NCI-H748 treated with DMSO at 0.1 percent for 48 hours (cell line): ENCODE data around the gene FRMD4B.
"Not testable (repeated sequence)": the region's sequence is repeated elsewhere in the genome, so short reads cannot be mapped to it uniquely, and the experiment has no call there.

Source experiments
- DNase-seq: peaks from one replicate; lab custom pipeline; 2025; lab: John Stamatoyannopoulos, UW

FRMD4B gene

DNA sequence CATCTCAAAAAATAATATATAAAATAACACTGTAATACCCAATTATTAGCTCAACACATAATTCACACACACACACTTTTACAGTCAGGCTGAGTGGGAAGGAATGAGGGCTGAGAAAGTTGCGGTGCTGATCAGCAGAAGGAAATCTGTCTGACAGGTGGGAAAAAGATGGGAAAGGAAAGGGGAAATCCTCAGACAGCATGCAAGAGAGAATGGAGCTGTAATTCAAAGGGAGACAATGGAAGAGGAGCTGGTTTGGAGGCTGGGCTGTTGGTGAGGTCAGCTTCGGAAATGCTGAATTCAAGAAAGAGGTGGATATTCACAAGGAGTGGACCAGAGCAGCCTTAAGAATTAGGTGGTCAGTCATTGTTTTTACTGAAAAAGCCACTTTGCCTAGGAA is 141.8 kb downstream of the FRMD4B start:
- DNase-seq = no peak

DNA sequence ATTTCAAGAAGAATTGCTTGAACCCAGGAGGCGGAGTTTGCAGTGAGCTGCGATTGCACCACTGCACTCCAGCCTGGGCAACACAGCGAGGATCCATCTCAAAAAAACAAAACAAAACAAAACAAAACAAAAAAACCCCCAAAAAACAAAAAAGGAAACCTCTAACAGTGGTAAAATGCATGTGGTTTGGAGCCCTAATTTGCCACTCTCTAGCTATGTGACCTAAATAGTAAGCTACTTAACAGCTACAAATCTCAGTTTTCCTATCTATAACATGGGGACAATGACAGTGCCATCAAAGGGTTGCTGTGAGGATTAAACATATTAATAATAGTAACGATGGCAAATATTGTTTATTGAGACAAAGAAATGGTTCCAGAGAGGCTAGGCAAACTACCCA is 144.1 kb downstream of the FRMD4B start:
- no peak for DNase-seq

DNA sequence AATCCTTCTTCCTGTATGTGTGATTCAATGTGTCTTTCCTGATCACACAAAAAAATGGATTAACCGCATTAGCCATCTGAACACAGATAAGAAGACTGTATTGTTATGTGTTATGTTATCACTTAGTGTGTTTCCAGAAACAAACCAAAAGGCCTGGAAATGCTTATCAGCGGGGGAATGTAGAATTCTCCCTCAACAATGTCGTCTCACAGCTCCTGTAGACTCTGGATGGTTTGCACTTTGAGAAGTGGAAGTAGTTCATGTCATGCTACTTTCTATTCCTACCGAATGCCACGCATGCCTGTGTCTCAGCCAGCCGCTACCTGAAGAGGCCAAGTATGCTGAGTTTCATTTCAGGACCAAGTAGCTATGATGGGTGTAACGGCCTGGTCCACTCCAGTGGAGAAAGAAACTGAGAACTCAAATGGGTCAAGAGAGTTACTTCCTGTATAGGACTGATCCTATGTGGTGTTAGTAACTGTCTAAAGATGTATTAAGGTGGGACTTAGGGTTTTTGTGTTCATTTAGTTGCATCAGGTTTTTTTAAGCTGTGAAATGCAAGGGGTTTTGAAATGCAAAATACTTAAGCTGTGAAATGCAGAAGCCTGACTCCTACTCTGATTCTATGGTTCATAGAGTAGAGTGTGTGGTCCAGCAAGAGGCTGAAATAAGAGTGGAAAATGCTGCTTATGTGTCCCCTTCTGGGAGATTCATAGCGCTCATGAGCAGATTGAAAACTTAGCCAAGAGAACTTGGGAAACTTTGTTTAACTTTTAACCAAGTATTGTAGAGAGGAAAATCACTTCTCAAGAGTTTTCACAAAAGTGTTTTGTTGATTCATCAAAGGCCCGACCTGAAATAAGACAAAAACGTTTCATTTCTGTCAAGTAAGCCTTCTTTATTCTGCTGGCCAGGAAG is 145.0 kb downstream of the FRMD4B start:
- DNase-seq = no peak

DNA sequence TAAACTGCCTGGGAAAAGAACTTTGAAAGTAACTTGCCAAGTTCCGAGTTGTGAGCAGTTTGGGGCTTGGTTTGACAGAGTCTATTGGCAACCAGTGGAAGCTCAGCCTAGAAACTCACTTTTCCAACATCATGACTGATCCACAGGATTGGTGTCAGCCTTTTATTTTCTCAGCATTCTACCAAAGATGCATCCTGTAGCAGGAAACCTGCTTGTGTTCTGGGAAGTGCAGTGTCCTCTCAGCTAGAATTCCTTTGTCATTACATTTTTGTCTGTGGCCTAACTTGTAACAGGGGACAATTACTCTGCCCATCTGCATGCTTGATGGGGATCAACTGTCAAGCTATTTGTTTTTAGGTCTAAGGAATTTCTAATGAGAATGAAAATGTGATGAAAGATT is 146.8 kb downstream of the FRMD4B start:
- DNase-seq = no peak

DNA sequence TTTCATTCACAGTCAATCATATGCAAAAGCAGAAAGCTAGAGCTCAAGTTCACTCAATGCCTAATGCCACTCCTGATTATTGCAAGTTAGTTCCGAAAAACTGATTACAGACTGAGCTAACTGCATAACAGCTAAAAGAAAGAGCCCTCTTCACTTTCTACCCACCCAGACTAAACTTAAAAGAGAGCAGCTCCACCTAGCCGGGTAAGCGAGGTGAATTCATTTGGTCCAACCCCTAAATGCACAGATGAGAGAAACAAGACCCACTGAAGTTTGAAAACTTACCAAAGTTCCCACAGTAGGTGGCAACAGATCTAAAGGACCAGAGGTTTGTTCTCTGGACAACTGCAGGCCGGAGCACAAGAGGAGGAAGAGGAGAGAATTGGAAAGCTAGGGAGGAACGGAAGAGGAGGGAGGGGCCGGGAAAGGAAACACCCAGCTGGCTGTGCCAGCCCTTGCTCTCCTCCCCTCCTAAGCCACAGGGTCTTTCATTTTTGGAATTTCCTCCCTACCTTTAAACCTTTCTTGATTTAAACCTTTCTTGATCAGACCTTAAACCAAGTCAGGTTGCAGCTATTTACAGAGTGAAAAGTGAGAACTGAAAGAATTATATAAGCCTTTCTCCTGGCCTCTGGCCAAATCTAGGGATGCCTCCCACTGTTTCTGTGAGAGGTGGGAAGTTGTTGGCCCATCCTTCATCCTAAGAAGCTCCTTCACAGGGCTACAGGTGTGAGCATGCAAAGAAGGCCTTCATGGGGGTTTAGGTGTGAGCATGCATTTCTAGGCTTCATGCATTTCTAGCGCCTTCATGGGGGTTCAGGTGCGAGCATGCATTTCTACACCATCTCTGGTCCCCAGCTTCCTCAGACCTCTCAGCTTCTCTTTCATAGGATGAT is 148.8 kb downstream of the FRMD4B start:
- DNase-seq = no peak

DNA sequence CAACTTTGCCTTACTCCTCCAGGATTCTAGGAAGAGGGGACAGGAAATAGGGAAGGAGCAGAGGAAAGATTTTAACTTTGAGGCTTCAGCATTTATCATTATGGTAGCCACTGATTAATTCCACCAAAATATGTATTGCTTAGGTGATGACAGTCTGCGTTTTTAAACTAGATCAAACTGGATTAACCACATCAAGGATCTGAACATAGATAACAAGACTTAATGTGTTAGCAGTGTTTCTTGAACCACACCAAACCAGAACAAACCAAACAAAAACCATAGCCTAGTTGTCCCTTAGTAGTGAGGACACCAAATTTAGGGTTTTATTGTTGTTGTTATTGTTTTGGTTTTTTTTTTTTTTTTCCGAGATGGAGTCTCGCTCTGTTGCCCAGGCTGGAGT is 150.0 kb downstream of the FRMD4B start:
- DNase-seq = no peak

DNA sequence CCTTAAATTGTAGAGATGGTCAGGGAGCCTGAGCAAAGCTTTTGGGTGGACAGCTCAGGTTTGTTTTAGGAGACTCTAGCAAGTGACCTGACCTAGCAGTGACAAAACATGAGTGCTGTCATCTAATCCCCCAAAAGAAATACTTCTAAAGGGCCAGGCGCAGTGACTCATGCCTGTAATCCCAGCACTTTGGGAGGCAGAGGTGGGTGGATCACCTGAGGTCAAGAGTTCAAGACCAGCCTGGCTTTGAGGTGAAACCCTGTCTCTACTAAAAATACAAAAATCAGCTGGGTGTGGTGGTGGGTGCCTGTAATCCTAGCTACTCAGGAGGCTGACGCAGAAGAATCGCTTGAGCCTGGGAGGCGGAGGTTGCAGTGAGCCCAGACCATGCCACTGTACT is 150.7 kb downstream of the FRMD4B start:
- not testable (repeated sequence) for DNase-seq

DNA sequence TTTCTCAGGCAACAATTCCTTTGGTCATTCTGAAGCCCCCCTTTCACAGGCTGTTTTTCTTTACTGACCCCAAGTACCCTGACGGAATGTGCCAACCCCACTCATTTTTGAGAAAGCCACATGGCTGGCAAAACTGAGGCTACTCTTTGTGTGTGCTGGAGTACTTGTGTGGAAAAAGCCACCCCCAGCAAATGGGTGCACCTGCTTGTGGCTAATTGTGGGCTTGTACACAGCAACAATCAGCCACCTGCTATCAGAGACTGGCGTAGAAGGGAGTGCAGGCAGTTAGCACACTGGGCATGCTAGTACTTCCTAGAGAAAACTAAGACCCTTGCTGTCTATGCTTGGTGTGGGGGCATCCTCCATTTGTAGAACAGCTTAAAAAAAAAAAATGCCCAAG is 153.4 kb downstream of the FRMD4B start:
- no peak for DNase-seq

DNA sequence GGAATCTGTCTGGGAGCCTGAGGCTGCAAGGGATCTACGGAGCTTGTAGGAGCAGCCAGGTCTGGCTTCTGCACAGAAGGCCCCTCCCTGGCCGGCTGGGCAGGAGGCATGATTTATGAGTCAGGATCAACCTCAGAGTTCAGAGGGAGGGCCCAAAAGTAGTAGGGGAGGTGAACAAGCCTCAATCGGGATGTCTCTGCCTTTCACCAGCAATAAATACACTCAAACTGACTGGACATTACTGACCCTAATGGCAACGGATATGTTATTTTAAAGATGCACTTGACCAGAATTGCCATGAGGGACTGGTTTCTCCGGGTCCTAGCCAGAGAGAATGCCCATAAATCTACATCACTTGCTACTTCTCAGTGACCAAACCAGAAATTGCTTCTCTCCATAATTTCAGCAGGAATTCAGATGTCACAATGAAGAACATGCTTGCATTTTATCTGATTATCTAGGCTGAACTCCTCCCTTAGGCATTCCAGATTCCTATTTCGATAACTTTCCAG is 153.9 kb downstream of the FRMD4B start:
- no peak for DNase-seq

DNA sequence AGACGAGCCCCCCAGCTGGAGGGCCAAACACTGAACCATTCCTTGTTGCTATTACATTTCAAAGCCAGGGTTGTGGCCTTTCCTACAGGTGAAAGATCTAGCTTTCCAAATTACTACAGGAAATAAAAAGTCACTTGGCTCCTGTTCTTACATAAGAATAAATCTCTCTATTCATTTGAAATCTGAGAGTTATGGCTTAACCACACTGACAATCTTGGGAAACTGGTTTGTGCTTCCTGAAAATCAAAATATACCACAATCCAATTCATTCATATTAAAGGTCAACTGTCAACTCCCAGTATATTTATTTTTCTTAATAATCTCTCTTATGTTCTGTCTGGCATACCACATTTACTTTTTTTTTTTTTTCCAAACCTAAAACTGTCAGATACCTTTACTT is 159.8 kb downstream of the FRMD4B start:
- no peak for DNase-seq

DNA sequence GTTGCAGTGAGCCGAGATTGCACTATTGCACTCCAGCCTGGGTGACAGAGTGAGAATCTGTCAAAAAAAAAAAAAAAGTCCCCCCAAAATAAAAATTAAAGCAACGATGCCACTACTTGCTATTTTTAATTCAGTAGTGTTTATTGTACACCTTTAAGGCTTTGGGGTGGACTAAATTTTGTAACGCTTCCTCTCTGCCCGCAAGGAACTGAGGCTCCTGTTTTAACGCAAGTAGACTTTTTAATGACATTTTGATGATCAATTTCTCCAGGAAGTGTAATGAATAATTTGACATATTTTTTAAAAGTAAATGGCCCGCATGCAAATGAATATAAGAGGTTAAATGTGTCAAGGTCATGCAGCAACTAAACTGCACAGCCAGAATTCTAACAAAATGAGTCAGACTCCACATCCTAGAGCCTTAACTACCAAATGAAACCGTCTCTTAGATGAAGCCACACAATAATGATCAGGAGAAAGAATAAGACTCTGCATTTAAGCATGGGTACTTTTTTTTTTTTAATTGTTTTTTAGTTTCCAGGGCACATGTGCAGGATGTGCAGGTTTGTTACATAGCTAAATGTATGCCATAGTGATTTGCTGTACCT is 166.7 kb downstream of the FRMD4B start:
- no peak for DNase-seq

DNA sequence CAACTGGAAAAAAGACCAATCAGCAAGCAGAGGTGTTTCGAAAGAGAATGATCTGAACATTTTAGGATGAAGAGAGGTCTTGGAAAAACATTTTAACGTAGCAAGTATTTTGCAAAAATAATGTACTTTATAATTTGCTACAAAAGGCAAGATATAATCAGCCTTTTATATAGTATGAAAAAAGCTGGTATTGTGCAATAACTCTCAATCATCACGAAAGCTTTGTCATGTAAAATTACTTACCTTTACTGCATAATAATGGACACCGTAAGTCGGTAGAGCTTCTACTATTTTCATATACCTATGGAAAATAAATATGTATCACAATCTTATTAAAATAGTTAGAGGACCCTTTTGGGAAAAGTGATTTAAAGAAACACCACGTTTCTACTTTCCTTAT is 167.8 kb downstream of the FRMD4B start:
- no peak for DNase-seq

DNA sequence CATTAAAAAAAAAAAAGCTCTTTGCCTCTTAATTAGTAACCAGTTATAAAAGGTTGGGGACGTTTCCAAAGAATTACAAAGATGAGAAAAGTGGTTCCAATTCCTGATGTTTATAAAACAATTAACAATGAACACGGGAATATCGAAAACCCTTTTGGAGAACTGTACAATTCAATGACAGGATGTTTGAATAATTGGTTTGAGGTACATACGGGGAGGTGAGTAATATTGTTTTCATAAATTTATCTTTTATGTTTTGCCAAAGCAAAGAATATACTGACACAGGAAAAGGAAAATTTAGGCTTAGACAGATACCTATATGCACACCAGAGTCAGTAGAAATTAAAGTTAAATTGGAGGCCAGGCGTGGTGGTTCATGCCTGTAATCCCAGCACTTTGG is 168.9 kb downstream of the FRMD4B start:
- DNase-seq = no peak

DNA sequence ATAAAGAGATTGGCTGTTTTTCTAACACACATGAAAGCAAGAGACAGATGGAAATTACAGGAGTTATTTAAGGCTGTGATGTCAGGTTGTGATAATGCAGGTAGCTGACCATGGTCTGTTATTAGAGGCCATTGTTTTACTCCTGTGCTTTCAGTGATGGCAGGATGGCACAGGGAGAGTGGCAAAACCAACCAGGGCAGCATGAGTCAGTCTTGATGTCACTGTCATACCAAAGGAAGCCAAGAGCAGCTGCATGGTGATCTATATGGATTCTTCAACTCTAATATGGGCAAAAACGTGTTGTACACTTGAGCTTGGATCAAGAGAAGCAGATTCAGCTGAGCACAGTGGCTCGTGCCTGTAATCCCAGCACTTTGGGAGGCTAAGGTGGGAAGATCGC is 171.6 kb downstream of the FRMD4B start:
- no peak for DNase-seq

DNA sequence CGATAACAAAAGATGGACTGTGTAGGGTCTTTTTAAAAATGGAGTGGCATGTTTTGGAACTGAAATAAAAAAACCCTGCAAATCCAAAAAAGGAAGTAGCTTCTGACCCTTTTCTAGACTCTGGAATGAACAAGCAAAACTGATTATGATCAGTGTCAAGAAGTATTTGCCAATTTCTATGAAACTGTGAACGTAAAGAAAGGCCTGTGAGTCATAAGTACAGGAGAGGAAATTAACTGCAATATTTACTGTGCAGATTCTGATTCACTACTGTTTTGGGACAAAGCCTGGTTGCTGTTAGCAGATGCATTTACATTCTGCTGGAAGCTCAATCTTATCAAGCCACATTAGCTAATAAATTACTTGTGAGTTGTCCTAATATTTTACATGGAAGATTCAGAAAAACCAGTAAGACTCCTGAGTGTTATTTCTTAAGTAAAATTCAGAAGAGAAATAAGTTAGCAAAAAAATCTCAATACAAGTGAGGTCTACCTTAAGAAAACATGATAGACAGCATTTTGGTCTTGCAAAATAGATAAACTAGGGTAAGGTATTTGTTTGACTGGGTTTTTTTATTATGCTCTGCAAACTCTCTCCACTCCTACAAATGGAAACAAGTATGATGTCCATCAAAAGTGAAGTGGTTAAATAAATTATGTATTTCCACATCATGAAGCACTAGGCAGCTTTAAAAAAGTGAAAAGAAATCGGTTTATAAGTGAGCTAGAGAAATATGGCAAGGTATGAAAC is 173.3 kb downstream of the FRMD4B start:
- no peak for DNase-seq

DNA sequence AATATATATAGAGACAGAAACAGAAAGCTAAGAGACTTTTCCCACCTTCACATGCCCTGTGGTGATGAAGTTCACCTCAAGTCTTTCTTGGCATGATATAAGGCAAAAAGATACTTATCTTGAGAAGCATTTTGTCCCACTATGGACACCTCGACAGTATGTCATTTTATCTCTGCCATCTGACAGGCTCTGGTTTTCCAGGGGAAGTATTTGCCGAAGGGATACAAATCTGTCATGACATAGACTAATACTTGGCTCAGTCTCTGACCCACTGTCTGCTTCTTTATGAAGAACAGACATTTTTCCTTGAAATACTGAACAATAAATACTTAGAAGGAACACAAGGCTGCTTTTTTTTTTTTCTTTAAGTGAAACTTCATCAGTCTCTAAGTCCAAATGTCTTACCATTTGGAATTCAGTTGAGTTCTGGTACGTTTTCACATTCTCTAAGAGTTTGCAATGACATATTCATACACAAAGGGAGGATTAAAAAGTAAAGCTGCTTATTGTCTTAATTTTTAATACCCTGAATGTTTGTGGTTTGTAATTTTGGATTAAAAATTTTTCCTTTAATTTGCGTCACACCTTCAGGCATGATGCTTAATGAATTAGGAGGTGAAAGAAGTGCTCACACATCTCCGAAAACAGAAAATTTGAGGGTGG is 175.7 kb downstream of the FRMD4B start:
- no peak for DNase-seq

DNA sequence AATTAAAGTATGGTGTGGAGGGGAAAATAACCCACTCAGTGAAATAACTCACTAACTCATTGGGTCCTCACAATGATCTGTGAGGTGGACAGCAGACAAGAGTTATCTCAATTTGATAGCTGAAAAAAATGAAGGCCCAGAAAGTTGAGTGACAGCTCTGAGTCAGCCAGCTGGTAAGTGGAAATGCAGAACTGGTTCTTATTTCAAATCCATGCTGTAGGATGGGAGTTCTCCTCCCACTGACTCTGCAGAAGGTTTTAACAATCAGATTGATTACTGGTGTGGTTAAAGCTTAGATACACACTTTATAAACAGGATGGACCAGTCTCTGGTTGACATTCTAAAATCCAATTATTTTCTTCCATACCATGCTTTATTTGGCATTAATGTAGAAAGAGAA is 176.5 kb downstream of the FRMD4B start:
- no peak for DNase-seq

DNA sequence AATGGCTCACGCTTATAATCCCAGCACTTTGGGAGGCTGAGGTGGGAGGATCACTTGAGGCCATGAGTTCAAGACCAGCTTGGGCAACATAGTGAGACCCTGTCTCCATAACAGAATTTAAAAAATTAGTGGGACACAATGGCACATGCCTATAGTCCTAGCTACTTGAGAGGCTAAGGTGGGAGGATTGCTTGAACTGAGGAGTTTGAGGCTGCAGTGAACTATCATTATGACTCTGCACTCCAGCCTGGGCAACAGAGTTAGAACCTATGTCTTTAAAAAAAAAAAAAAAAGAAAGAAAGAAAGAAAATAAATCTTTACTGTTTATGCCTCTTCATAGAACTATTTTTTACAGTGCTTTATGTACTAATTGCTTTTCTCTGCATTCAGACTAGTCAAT is 178.9 kb downstream of the FRMD4B start:
- DNase-seq = no peak

DNA sequence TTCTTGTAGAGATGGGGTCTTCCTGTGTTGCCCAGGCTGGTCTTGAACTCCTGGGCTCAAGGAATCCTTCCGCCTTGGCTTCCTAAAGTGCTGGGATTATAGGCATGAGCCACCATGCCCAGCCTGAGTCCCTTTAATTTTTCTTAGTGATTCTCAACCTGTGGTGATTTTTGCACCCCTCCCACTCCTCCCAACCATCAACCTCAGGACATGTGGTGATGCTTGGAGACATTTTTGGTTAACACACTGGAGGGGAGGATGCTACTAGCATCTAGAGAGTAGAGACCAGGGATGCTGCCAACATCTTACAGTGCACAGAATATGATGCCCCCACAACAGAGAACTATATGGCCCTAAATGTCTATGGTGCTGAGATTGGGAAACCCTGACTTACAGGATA is 180.5 kb downstream of the FRMD4B start:
- DNase-seq = no peak

DNA sequence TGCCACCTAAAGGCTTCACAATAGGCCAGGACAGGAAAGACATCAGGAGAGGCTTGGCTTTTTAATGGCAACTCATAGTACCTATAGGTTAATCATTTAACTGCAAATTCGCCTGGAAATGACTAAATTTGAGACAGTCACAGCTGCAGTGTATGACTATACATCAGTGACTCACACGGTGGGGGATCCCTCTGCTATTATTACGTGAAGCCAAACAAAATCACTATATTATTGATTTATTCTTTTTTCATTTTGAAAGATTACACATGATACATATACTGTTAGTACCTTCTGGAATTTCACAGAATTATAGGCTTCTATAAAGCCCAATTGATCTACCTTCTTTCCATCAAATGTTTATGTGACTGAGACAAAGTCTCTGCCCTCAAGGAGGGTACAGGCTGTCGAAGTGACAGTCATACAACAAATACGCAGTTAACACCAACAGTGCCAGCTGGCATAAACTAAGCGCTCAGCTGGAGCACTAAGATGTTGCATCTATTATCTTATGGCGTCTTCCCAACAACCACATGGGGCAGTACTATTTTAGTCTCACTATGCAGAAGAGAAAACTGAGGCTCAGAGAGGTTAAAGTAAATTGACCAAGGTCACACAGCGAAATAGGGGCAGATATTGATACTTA is 181.5 kb downstream of the FRMD4B start:
- no peak for DNase-seq
